Subcutaneous adipose tissue (tissue), 4 donors: Measurements from ENCODE around the gene ZNF470. TPM values are rescaled to one million over a fixed set of nuclear protein-coding genes. Genes with fewer than 3 reads are reported as not detected.

Experiments used
- total RNA-seq, 4 donors: library from RNA; depleted of rRNA; stranded (reverse); fragments of >200 nt; gene quantifications; one replicate each; pipeline ENCODE4 v1.1.0, GENCODE V29; 2016
- TF ChIP-seq, protein P1 (sequence below): fragments of 450-650 bp; IDR thresholded peaks from one replicate; pipeline ENCODE4 v1.5.1; 2016; ENCODE audit warnings: low read depth, mild to moderate bottlenecking, control low read depth, antibody characterized with exemption, moderate library complexity

The ZNF470 gene
- total RNA-seq = 1 to 10 TPM; 1.9 to 3.3 (median 2.8) TPM

DNA sequence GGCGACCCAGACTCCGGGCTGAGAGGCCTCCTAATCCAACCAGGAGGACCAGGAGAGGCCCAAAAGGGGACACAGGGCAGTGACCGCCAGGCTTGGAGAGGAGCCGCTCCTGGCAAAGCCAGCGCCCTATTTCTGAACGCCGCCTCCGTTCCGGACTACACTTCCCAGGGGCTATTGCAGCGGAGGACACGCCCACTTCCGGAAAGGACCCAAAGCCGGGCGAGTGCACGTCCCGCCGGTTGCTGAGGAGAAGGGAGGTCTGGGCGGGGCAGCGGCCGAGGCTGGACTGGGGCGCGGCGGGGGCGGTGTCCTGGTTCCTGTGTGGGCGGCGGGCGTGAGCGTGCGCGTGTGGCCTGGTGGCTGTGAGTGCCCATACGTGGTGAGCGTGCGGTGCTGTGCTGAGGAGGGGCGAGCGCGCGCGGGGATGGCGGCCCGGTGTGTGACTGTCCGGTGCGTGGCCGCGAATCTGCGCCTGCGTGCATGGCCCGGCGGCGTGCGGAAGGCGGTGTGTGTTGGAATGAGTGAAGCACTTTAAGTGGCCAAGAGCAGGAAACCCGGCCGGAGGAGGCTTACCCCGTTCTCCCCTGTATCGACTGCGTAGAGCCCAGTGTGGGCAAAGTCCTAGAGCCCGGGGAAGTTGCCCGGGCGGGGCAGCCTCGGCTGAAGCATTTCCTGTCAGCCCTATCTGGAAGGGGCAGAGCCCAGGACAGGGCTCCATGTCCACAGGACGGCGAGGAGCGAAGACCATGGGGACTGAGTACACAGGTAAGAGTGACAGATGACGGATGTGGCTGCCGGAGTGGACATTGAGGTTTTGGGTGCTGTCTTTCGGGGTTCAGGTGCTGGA is at the start of gene ZNF470:
TSS of gene ZNF470 (plus strand) at position 195 of the 847 bp plus-strand sequence. CDS start 2,844 bp downstream, outside the sequence.
- TF ChIP-seq, protein P1, sequence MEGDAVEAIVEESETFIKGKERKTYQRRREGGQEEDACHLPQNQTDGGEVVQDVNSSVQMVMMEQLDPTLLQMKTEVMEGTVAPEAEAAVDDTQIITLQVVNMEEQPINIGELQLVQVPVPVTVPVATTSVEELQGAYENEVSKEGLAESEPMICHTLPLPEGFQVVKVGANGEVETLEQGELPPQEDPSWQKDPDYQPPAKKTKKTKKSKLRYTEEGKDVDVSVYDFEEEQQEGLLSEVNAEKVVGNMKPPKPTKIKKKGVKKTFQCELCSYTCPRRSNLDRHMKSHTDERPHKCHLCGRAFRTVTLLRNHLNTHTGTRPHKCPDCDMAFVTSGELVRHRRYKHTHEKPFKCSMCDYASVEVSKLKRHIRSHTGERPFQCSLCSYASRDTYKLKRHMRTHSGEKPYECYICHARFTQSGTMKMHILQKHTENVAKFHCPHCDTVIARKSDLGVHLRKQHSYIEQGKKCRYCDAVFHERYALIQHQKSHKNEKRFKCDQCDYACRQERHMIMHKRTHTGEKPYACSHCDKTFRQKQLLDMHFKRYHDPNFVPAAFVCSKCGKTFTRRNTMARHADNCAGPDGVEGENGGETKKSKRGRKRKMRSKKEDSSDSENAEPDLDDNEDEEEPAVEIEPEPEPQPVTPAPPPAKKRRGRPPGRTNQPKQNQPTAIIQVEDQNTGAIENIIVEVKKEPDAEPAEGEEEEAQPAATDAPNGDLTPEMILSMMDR = no peak

DNA sequence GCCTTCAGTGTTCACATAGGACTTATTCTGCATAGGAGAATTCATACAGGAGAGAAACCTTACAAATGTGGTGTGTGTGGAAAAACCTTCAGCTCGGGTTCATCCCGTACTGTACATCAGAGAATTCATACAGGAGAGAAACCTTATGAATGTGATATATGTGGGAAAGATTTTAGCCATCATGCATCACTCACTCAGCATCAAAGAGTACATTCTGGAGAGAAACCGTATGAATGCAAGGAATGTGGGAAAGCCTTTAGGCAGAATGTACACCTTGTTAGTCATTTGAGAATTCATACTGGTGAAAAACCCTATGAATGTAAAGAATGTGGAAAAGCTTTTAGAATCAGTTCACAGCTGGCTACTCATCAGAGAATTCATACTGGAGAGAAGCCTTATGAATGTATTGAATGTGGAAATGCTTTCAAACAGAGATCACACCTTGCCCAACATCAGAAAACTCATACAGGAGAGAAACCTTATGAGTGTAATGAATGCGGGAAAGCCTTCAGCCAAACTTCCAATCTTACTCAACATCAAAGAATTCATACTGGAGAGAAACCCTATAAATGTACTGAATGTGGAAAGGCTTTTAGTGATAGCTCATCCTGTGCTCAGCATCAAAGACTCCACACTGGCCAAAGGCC is 41.9 kb upstream of the ZNF470 start:
- TF ChIP-seq, protein P1 = no peak

DNA sequence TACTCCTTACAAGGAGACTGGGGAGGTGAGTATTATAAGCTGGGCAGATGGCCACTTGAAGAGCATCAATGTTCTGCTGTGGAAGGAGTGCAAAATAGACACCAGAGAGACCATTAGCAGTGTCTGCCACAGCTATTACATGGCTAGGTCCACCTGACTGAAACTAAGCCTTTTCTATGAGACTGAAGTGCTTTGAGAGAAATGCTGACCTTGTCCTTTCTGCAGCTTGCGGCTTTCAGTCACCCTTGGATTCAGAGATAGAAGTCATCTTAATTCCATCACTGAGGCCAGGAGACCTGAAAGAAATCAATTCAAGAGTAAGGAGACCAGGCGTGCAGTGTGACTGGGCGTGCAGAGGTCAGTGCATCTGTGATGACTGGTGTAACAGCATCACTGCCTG is 29.8 kb upstream of the ZNF470 start:
- TF ChIP-seq, protein P1 = no peak

DNA sequence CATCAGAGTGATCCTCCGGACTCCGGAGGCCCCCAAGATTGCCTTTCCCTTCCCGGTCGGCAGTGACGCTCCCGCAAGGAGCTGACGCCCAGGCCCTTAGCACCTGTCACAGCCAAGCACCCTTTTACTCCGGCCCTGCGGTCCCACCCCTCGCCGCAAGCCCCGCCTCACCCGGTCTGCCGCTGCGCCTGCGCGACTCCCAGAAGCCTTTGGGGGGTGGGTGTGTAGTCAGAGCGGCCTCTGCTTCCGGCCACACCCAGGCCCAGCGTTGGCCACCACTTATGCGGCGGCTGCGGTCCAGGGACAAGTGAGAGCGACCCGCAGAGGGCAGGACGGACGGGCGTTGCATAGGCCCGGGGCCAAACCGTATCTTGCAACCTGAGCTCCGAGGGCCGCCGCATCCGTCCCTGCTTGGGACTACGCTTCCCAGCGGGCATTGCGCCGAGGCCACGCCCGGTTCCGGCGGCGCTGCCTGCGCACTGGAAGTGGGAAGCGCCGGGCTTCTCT is 29.0 kb upstream of the ZNF470 start:
- TF ChIP-seq, protein P1 = no peak

DNA sequence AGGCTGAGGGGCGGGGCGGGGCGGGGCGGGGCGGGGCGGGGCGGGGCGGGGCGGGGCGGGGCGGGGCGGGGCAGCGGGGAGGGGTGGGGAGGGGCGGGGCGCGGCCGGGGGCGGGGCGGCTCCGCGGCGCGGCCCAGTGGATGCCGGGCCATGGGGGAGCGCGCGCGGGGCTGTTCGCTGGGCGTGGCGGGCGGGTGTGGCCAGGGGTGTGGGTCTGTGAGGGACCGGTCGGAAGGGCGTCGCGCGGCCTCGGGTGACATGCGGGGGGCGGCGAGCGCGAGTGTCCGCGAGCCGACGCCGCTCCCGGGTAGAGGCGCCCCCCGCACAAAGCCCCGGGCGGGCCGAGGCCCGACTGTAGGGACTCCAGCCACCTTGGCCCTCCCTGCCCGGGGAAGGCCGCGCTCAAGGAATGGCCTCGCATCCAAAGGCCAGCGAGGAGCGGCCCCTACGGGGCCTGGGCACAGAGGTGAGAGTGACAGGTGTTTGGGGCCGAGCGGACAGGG is 28.5 kb upstream of the ZNF470 start, which contains the start of gene ZFP28:
TSS of gene ZFP28 (plus strand) at position 188 of the 503 bp plus-strand sequence. CDS start at position 259, 71 bp downstream.
- TF ChIP-seq, protein P1 = no peak

DNA sequence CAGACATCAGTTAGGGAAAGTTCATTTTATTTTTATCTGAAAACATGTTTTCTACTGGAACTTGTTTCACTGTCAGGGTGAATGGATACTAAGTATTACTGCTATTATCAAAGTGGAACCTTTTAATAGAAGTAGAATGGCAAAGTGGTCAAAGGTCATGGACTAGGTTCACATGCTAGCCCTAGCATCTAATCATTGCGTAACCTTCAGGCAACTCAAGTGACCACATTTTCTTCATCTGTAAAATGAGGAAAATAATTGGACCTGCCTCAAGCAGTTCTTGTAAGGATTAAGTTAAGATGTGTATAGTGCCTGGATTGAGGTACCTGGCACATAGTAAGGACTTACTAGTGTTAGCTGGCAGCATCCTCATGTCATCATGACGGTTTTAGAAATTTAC is 23.5 kb upstream of the ZNF470 start:
- TF ChIP-seq, protein P1 = no peak

DNA sequence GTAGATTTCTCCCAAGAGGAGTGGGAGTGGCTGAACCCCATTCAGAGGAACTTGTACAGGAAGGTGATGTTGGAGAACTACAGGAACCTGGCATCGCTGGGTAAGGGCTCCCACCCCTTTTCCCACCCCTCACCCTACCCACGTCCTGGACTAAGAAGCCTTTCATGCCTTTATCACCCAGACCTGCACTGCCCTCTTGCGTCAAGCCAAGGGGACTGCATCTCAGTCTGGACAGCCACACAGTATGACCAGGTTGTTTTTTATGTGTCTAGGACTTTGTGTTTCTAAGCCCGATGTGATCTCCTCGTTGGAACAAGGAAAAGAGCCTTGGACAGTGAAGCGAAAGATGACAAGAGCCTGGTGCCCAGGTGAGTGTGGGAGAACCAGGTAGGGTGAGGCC is 19.7 kb upstream of the ZNF470 start:
- TF ChIP-seq, protein P1 = no peak
